8988T (cell line): ENCODE measurements around the gene DRICH1.
"Not testable (repeated sequence)": the region's sequence is repeated elsewhere in the genome, so short reads cannot be mapped to it uniquely, and the experiment has no call there.

ENCODE experiments used
- DNase-seq: peaks from one replicate; pipeline ENCODE4 v3.0.0; 2011

Gene DRICH1

DNA sequence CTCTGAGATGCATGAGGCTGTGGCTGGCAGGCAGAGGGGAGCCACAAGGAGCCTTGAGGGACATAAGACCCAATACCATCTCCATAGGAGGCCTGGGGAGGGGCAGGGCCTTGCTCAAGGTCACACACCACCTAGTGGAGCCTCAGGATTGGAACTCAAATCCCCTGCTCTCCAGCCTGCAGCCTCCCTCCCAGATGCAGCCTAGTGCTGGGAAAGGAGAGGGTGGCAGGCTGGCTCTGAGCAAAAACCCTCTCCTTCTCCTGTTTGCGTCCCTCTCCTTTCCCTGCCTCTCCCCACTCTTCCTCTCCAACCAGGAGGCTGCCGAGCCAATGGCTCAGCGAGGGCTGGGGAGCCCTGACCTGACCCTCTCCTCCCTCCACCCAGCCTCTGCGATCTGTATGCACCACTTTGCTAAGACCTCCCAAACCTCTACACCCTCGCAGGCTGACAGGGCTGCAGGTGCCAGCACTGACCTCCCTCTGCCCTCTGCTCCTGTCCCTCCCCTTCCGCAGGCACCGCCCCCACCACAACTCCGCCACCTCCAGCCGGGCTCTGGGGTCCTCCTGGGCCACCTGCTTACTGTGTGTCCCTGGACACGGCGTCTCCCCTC lies 66.7 kb downstream of the DRICH1 start:
- peak; percentile 75 for DNase-seq

DNA sequence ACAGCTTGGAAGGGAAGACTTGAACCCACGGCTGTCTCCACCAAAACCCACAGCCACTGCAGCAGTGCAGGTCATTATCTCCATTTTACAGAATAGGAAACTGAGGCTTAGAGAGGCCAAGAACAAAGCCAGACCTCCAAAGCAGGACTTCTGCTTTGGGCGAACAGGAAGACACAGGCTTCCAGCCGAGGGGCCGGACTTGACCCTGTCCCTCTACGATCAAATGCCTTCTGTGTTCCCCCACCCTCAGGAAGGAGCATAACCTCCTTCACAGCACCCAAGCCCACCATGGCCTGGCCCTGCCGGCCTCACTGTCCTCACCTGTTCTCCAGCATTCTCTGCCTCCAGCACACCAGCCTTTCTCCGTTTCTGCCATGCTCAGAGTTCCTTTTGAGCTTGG lies 67.8 kb downstream of the DRICH1 start:
- no peak for DNase-seq

DNA sequence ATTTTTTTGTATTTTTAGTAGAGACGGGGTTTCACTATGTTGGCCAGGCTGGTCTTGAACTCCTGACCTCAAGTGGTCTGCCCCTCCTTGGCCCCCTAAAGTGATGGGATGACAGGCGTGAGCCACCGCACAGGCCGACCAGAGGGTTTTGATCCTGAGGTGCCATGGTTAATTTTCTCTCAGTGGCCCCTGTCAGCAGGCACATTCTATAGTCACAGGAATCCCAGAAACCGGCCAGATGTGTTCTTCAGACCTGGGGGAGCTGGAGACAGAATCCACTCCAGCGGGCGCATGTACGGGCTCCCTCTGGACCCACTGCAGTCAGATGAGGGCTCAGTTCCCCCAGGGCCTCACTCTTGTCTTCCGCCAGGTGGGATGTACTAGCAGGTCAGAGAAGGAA lies 69.0 kb downstream of the DRICH1 start:
- no peak for DNase-seq

DNA sequence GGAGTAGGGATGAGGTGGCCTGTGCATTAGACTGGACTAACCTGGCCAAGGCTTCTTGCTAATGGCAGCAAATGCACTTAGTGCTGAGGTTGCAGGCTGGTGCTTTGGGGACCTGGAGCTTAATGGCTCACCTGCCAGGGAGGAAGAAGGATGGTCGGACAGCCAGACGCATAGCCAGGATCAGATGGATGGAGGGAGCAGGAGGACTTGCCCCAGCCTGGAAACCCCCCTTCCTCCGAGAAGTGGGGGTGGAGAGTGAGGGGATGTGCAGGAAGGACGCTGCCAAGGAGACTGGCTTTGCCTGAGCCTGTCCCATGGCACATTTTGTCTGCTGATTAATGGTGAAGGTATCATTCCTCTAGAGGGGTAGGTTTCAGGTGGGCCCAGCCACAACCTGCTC lies 69.9 kb downstream of the DRICH1 start:
- DNase-seq, result no peak

DNA sequence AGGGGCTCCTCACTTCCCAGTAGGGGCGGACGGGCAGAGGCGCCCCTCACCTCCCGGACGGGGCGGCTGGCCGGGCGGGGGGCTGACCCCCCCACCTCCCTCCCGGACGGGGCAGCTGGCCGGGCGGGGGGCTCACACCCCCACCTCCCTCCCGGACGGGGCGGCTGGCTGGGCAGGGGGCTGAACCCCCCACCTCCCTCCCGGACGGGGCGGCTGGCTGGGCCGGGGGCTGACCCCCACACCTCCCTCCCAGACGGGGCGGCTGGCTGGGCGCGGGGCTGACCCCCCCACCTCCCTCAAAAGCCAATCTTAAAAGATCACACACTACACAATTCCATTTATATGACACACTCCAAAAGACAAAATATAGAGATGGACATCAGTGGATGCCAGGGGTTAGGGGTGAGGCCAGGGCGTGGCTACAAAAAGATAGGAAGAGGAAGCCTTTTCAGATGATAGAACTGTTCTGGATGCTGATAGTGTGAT lies 71.1 kb downstream of the DRICH1 start:
- not testable (repeated sequence) for DNase-seq

DNA sequence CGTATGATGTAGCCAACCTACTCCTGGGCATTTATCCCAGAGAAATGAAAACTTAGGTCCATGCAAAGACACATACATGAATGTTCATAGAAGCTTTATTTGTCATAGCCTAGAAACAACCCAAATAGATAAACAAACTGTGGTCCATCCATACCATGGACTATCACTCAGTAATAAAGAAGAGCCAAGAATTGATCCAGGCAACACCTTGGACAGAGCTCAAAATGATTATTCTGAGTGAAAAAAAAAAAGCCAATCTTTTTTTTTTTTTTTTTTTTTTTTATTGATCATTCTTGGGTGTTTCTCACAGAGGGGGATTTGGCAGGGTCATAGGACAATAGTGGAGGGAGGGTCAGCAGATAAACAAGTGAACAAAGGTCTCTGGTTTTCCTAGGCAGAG lies 71.9 kb downstream of the DRICH1 start:
- DNase-seq, result not testable (repeated sequence)
